ENCODE measurements around the gene NR4A3. TPM values are rescaled to one million over a fixed set of nuclear protein-coding genes. Genes with fewer than 3 reads are reported as not detected.

NR4A3 gene
- total RNA-seq, 2 experiments from 2014 or later: 0.13 to 0.74 TPM

DNA sequence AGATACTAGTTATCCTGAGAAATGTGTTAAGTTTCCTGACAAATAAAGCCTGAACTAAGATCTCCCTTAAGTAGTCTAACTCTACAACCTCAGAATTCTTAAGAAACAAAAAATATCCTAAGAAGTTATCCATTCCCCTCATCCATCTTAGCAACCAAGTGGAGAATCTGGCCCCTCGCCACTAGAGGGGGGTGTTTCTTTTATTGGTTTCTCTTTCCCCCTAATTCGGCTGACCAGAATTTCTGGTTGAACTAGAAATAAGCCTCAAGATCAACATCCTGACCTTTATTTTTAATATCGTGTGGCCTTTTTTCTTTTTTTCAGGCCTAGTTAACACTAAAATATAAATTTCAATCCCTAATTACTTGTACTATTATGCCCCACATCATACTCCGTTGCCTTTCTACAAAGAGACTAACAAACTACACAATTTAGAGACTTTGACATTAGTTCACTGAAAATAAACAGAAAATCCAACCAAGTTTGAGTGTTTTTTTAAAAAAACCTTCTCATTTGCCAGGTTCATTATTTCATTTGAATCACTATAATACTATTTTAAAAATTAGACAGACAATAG lies 14.3 kb upstream of the NR4A3 start:
- Histone ChIP-seq H3K9me2 (ENCODE audit: insufficient read depth, low read length) (no peaks in the 10 kb centered on the region), H3K4me3 (ENCODE audit: low read depth, low read length, poor library complexity, severe bottlenecking) (no peak overlapping the region), H3K4me2 (ENCODE audit: low read length) (no peak overlapping the region), H3K9me3 (ENCODE audit: low read length) (no peaks in the 10 kb centered on the region), H3K79me2 (ENCODE audit: insufficient read depth, low read depth, low read length) (no peaks in the 10 kb centered on the region), H3K27ac (ENCODE audit: low read depth, low read length, poor library complexity, severe bottlenecking) (no peak overlapping the region), H3K36me3 (ENCODE audit: insufficient read depth, low read length) (0 out of 2 replicates have a peak, but pooled peaks cover 4% of the 10 kb centered on the region), H2AFZ (ENCODE audit: low read length) (no peak overlapping the region), H4K20me1 (ENCODE audit: insufficient read depth, low read length) (no peaks in the 10 kb centered on the region), H3K4me1 (ENCODE audit: insufficient read depth, low read length, poor library complexity, severe bottlenecking) (no peaks in the 10 kb centered on the region)
- peak; percentile 70 for DNase-seq (ENCODE audit: low spot score)
- ChIA-PET CTCF (ENCODE audit: unreplicated experiment) (no interaction called here), POLR2A (no interaction called here)
- TF ChIP-seq, protein P1, sequence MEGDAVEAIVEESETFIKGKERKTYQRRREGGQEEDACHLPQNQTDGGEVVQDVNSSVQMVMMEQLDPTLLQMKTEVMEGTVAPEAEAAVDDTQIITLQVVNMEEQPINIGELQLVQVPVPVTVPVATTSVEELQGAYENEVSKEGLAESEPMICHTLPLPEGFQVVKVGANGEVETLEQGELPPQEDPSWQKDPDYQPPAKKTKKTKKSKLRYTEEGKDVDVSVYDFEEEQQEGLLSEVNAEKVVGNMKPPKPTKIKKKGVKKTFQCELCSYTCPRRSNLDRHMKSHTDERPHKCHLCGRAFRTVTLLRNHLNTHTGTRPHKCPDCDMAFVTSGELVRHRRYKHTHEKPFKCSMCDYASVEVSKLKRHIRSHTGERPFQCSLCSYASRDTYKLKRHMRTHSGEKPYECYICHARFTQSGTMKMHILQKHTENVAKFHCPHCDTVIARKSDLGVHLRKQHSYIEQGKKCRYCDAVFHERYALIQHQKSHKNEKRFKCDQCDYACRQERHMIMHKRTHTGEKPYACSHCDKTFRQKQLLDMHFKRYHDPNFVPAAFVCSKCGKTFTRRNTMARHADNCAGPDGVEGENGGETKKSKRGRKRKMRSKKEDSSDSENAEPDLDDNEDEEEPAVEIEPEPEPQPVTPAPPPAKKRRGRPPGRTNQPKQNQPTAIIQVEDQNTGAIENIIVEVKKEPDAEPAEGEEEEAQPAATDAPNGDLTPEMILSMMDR (conservative IDR thresholded peaks at IDR 0.05; ENCODE audit: low read length): peak; percentile 95
- TF ChIP-seq EZH2phosphoT487 (IDR thresholded peaks at IDR 0.05; ENCODE audit: borderline replicate concordance, low read depth, low read length): no peak
- intact Hi-C loops (cut with micrococcal nuclease; ENCODE audit: unreplicated experiment): loop anchor here (5.0 to 10.0 kb wide), 3 partner anchors 205 to 790 kb away; no protein-coding TSS in a partner anchor
- BruUV-seq (replicated peaks): no TSS peak

DNA sequence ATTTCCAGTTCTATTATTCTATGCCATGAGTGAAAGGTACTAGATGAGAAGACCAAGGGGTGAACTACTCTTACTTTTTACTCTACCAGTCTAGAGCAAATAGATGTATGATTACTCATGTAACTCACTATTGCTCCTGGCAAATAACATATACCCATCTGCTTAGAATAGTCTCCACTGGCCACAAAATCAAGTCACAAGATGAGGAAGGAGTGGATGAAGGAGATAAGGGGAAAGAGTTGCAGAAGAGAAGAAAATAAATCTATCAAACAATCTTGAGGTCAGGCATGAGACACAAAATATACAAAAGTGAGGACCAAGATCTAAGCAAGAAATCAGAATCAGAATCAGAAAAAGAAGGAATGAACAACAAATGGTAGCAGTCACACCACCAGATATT lies 13.7 kb upstream of the NR4A3 start:
- no peaks in the 10 kb centered on the region for H3K79me2 ChIP-seq (ENCODE audit: insufficient read depth, low read depth, low read length)
- H3K4me1 ChIP-seq (ENCODE audit: insufficient read depth, low read length, poor library complexity, severe bottlenecking): no peaks in the 10 kb centered on the region
- no peak for DNase-seq (ENCODE audit: low spot score)
- no peak overlapping the region for H3K4me2 ChIP-seq (ENCODE audit: low read length)
- 0 out of 2 replicates have a peak, but pooled peaks cover 4% of the 10 kb centered on the region for H3K36me3 ChIP-seq (ENCODE audit: insufficient read depth, low read length)
- H2AFZ ChIP-seq (ENCODE audit: low read length): no peak overlapping the region
- no TSS peak for BruUV-seq (replicated peaks)
- no peaks in the 10 kb centered on the region for H3K9me3 ChIP-seq (ENCODE audit: low read length)
- ChIA-PET POLR2A (no interaction called here), CTCF (ENCODE audit: unreplicated experiment) (no interaction called here)
- H3K4me3 ChIP-seq (ENCODE audit: low read depth, low read length, poor library complexity, severe bottlenecking): no peak overlapping the region
- H3K27ac ChIP-seq (ENCODE audit: low read depth, low read length, poor library complexity, severe bottlenecking): no peak overlapping the region
- intact Hi-C loops (cut with micrococcal nuclease; ENCODE audit: unreplicated experiment): loop anchor here (5.0 to 10.0 kb wide), 3 partner anchors 204 to 789 kb away; no protein-coding TSS in a partner anchor
- H3K9me2 ChIP-seq (ENCODE audit: insufficient read depth, low read length): no peaks in the 10 kb centered on the region
- no peak for TF ChIP-seq EZH2phosphoT487 (IDR thresholded peaks at IDR 0.05; ENCODE audit: borderline replicate concordance, low read depth, low read length)
- TF ChIP-seq, protein P1 (conservative IDR thresholded peaks at IDR 0.05; ENCODE audit: low read length): no peak
- no peaks in the 10 kb centered on the region for H4K20me1 ChIP-seq (ENCODE audit: insufficient read depth, low read length)

- H3K9me2 ChIP-seq (ENCODE audit: insufficient read depth, low read length): no peaks in the 10 kb centered on the region
- no peak overlapping the region for H3K4me2 ChIP-seq (ENCODE audit: low read length)
- no peak overlapping the region for H3K4me3 ChIP-seq (ENCODE audit: low read depth, low read length, poor library complexity, severe bottlenecking)
- no peaks in the 10 kb centered on the region for H3K79me2 ChIP-seq (ENCODE audit: insufficient read depth, low read depth, low read length)
- intact Hi-C loops (cut with micrococcal nuclease; ENCODE audit: unreplicated experiment): loop anchor here (5.0 to 10.0 kb wide), 3 partner anchors 204 to 789 kb away; no protein-coding TSS in a partner anchor
- no peaks in the 10 kb centered on the region for H4K20me1 ChIP-seq (ENCODE audit: insufficient read depth, low read length)
- POLR2A ChIA-PET: no interaction called here
- no peak overlapping the region for H3K27ac ChIP-seq (ENCODE audit: low read depth, low read length, poor library complexity, severe bottlenecking)
- no peak for DNase-seq (ENCODE audit: low spot score)
- TF ChIP-seq EZH2phosphoT487 (IDR thresholded peaks at IDR 0.05; ENCODE audit: borderline replicate concordance, low read depth, low read length): no peak
- TF ChIP-seq, protein P1 (conservative IDR thresholded peaks at IDR 0.05; ENCODE audit: low read length): no peak
- no TSS peak for BruUV-seq (replicated peaks)
- H3K36me3 ChIP-seq (ENCODE audit: insufficient read depth, low read length): 0 out of 2 replicates have a peak, but pooled peaks cover 4% of the 10 kb centered on the region
- H3K9me3 ChIP-seq (ENCODE audit: low read length): no peaks in the 10 kb centered on the region
- H2AFZ ChIP-seq (ENCODE audit: low read length): no peak overlapping the region
- no peaks in the 10 kb centered on the region for H3K4me1 ChIP-seq (ENCODE audit: insufficient read depth, low read length, poor library complexity, severe bottlenecking)
- CTCF ChIA-PET (ENCODE audit: unreplicated experiment): no interaction called here
These were observed 13.2 kb upstream of the NR4A3 start for GRCh38 chr9:99808454-99808853.
